H1 (cell line): ENCODE results near the gene ANKRD50. TPM values are rescaled to one million over a fixed set of nuclear protein-coding genes. Genes with fewer than 3 reads are reported as not detected.

Experiments used
- CBX5 ChIP-seq: fragments of 300-800, 300-1000 bp; sonication (generic); IDR thresholded peaks from 2 replicates; pipeline ENCODE4 v1.7.1; 2016; ENCODE audit warnings: antibody characterized with exemption, low read length, low read depth
- polyA plus RNA-seq, 7 experiments: library from polyadenylated mRNA; depleted of rRNA in 3 of 7; stranded (reverse) in 5 of 7; unstranded in 2 of 7; fragments of >200 nt in 5 of 7; fragments of 200-250 nt in 2 of 7; gene quantifications; 1 replicate in 5 of 7; 2 replicates in 1 of 7; 4 replicates in 1 of 7; pipeline versions ENCODE4 v1.2.1 to v1.2.3, GENCODE V29; 2011 to 2013; ENCODE audit warnings: missing spikeins in 2 of 7, mixed read lengths in 2 of 7
- total RNA-seq: library from RNA; stranded (reverse); fragmentation: NEBNext Ultra II Directional; extraction: Animal tissue kit (Norgen Biotek cat#: 25700); gene quantifications from 2 replicates; pipeline ENCODE4 v1.2.1, GENCODE V29; 2021
- TF ChIP-seq, protein P1 (sequence below): fragments of 300-600 bp; sonication (generic); IDR thresholded peaks from 2 replicates; pipeline ENCODE4 v1.7.1; 2012; ENCODE audit warnings: low read length, moderate library complexity, mild to moderate bottlenecking, inconsistent platforms; ENCODE audit not compliant: insufficient replicate concordance

Gene ANKRD50
- total and polyA plus RNA-seq, 2 of the 8 experiments (the other 6 are each of a cell fraction or from before 2014, with no cell fraction given): 8.5 to 25.0 TPM

DNA sequence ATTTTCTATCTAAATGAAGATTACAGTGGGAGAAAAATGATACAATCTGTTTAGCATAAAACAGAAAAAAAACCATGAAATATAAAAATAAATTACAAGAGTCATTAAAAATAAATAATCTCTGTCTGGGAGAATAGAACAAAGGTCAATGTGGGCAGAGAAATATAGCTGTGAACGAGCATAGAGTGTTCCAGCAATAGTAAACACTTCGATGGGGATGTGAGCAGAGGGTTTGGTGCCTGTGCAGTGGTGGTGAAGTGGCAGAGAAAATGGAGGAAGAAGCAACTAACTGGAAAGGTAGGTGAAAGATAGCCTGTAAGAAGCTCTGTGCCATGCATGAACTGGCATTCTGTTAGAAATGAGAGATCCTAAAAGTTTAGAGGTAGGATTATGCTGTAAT lies 64.9 kb downstream of the ANKRD50 start (continued):
- TF ChIP-seq, protein P1, sequence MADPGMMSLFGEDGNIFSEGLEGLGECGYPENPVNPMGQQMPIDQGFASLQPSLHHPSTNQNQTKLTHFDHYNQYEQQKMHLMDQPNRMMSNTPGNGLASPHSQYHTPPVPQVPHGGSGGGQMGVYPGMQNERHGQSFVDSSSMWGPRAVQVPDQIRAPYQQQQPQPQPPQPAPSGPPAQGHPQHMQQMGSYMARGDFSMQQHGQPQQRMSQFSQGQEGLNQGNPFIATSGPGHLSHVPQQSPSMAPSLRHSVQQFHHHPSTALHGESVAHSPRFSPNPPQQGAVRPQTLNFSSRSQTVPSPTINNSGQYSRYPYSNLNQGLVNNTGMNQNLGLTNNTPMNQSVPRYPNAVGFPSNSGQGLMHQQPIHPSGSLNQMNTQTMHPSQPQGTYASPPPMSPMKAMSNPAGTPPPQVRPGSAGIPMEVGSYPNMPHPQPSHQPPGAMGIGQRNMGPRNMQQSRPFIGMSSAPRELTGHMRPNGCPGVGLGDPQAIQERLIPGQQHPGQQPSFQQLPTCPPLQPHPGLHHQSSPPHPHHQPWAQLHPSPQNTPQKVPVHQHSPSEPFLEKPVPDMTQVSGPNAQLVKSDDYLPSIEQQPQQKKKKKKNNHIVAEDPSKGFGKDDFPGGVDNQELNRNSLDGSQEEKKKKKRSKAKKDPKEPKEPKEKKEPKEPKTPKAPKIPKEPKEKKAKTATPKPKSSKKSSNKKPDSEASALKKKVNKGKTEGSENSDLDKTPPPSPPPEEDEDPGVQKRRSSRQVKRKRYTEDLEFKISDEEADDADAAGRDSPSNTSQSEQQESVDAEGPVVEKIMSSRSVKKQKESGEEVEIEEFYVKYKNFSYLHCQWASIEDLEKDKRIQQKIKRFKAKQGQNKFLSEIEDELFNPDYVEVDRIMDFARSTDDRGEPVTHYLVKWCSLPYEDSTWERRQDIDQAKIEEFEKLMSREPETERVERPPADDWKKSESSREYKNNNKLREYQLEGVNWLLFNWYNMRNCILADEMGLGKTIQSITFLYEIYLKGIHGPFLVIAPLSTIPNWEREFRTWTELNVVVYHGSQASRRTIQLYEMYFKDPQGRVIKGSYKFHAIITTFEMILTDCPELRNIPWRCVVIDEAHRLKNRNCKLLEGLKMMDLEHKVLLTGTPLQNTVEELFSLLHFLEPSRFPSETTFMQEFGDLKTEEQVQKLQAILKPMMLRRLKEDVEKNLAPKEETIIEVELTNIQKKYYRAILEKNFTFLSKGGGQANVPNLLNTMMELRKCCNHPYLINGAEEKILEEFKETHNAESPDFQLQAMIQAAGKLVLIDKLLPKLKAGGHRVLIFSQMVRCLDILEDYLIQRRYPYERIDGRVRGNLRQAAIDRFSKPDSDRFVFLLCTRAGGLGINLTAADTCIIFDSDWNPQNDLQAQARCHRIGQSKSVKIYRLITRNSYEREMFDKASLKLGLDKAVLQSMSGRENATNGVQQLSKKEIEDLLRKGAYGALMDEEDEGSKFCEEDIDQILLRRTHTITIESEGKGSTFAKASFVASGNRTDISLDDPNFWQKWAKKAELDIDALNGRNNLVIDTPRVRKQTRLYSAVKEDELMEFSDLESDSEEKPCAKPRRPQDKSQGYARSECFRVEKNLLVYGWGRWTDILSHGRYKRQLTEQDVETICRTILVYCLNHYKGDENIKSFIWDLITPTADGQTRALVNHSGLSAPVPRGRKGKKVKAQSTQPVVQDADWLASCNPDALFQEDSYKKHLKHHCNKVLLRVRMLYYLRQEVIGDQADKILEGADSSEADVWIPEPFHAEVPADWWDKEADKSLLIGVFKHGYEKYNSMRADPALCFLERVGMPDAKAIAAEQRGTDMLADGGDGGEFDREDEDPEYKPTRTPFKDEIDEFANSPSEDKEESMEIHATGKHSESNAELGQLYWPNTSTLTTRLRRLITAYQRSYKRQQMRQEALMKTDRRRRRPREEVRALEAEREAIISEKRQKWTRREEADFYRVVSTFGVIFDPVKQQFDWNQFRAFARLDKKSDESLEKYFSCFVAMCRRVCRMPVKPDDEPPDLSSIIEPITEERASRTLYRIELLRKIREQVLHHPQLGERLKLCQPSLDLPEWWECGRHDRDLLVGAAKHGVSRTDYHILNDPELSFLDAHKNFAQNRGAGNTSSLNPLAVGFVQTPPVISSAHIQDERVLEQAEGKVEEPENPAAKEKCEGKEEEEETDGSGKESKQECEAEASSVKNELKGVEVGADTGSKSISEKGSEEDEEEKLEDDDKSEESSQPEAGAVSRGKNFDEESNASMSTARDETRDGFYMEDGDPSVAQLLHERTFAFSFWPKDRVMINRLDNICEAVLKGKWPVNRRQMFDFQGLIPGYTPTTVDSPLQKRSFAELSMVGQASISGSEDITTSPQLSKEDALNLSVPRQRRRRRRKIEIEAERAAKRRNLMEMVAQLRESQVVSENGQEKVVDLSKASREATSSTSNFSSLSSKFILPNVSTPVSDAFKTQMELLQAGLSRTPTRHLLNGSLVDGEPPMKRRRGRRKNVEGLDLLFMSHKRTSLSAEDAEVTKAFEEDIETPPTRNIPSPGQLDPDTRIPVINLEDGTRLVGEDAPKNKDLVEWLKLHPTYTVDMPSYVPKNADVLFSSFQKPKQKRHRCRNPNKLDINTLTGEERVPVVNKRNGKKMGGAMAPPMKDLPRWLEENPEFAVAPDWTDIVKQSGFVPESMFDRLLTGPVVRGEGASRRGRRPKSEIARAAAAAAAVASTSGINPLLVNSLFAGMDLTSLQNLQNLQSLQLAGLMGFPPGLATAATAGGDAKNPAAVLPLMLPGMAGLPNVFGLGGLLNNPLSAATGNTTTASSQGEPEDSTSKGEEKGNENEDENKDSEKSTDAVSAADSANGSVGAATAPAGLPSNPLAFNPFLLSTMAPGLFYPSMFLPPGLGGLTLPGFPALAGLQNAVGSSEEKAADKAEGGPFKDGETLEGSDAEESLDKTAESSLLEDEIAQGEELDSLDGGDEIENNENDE: no peak
- TF ChIP-seq CBX5: no peak
- TF ChIP-seq, all 59 proteins: peak for 0
